ENCODE data around the gene ZDHHC8. TPM values are rescaled to one million over a fixed set of nuclear protein-coding genes. Genes with fewer than 3 reads are reported as not detected.

Gene ZDHHC8
- total and polyA plus RNA-seq, 2 donors (not counting 3 experiments of a cell fraction or from before 2014, with no cell fraction given): 49.8 to 131 TPM

DNA sequence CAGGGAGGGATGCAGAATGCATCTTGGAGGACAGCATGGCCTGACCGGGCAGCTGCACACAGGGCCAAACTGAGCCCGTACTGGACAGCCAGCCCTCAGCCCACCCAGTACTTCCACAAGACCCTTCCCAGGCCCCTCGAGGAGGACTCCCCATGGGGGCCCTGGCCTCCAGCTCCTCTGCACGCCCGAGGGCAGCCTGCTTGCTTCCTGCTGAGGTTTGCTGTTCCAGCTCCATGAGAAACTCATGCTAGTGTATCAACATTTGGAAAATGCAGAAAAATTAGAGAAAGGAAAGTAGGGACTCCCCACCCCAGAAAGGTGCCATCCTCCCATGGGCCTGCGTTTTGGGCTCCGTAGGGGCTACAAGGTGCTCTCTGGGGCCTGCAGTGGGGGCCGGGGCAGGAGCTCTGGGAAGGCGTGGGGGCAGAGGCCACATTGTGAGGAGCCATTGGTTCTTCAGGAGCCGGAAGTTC, 40.6 kb downstream of the ZDHHC8 start:
- Histone ChIP-seq H3K79me2 (ENCODE audit: control insufficient read depth, insufficient read depth, low read length) (no peaks in the 10 kb centered on the region), H3K9me1 (replicated peaks; ENCODE audit: control insufficient read depth, extremely low read depth, insufficient read depth, low read length) (no peaks in the 10 kb centered on the region), H2AFZ (ENCODE audit: low read depth, low read length) (no peak overlapping the region), H4K20me1 (replicated peaks; ENCODE audit: control insufficient read depth, extremely low read depth, insufficient read depth, low read length) (no peaks in the 10 kb centered on the region), H3K4me1 (ENCODE audit: control insufficient read depth, extremely low read depth, insufficient read depth, low read length) (no peaks in the 10 kb centered on the region), H3K36me3 (ENCODE audit: control insufficient read depth in 2 of 2, extremely low read depth in 1 of 2, insufficient read depth in 2 of 2, low read length in 2 of 2) (no peaks in the 10 kb centered on the region), H3K9me3 (replicated peaks; ENCODE audit: control insufficient read depth, insufficient read depth, low read length) (no peaks in the 10 kb centered on the region), H3K27me3 (ENCODE audit: control insufficient read depth in 2 of 2, insufficient read depth in 2 of 2, low read length in 2 of 2) (no peaks in the 10 kb centered on the region), H3K4me3 (replicated peaks in 1 of 3; ENCODE audit: insufficient read depth in 1 of 3, low read depth in 1 of 3, low read length in 3 of 3) (no peak overlapping the region), H3K9ac (replicated peaks; ENCODE audit: extremely low read depth, insufficient read depth, low read length) (no peak overlapping the region), H3K4me2 (ENCODE audit: insufficient read depth, low read length) (no peak overlapping the region), H3K27ac (ENCODE audit: insufficient read depth, low read depth, low read length) (no peak overlapping the region)
- dilution Hi-C loops (cut with MboI; ENCODE audit: extremely low pct_ligation_motif_present, low sequenced_read_pairs): no loop called here
- ChIA-PET CTCF (no interaction called here), POLR2A (no interaction called here)
- no TSS peak for BruUV-seq (replicated peaks)
- DNase-seq (ENCODE audit: low read depth, low spot score) (no peak), FAIRE-seq (no peak)
- intact Hi-C loops (cut with micrococcal nuclease): no loop called here
- TF ChIP-seq FOS (IDR thresholded peaks at IDR 0.05; ENCODE audit: borderline replicate concordance, insufficient read depth, low read length) (no peak), POLR2A (IDR thresholded peaks at IDR 0.05; ENCODE audit: low read depth, low read length) (no peak), MYC (IDR thresholded peaks at IDR 0.05; ENCODE audit: low read depth, low read length) (no peak), JUN (IDR thresholded peaks at IDR 0.05; ENCODE audit: borderline replicate concordance, insufficient read depth, insufficient read length, low read depth) (no peak), GATA2 (IDR thresholded peaks at IDR 0.05; ENCODE audit: insufficient read depth, insufficient read length, low read depth, low read length) (no peak), POLR2AphosphoS5 (IDR thresholded peaks at IDR 0.05; ENCODE audit: insufficient read depth, low read depth, low read length) (no peak), EZH2 (IDR thresholded peaks at IDR 0.05; ENCODE audit: borderline replicate concordance, low read depth, low read length, severe bottlenecking) (no peak)
- TF ChIP-seq, protein P1, sequence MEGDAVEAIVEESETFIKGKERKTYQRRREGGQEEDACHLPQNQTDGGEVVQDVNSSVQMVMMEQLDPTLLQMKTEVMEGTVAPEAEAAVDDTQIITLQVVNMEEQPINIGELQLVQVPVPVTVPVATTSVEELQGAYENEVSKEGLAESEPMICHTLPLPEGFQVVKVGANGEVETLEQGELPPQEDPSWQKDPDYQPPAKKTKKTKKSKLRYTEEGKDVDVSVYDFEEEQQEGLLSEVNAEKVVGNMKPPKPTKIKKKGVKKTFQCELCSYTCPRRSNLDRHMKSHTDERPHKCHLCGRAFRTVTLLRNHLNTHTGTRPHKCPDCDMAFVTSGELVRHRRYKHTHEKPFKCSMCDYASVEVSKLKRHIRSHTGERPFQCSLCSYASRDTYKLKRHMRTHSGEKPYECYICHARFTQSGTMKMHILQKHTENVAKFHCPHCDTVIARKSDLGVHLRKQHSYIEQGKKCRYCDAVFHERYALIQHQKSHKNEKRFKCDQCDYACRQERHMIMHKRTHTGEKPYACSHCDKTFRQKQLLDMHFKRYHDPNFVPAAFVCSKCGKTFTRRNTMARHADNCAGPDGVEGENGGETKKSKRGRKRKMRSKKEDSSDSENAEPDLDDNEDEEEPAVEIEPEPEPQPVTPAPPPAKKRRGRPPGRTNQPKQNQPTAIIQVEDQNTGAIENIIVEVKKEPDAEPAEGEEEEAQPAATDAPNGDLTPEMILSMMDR (IDR thresholded peaks at IDR 0.05; ENCODE audit: extremely low read depth in 1 of 2, insufficient read depth in 1 of 2, low read depth in 1 of 2, low read length in 2 of 2): no peak
- TF ChIP-seq, protein P2, sequence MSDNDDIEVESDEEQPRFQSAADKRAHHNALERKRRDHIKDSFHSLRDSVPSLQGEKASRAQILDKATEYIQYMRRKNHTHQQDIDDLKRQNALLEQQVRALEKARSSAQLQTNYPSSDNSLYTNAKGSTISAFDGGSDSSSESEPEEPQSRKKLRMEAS (IDR thresholded peaks at IDR 0.05; ENCODE audit: insufficient read depth, insufficient read length): no peak
